ENCODE measurements around the gene PDLIM5. TPM values are rescaled to one million over a fixed set of nuclear protein-coding genes. Genes with fewer than 3 reads are reported as not detected.

Gene PDLIM5
- total RNA-seq, 8 experiments from 2014 or later, result 11.9 to 71.2 (median 30.5) TPM

GRCh38 chr4:94590493-94590892 lies 138.8 kb downstream of the PDLIM5 start:
- Histone ChIP-seq H3K4me3 (no peak overlapping the region), H3K4me1 (replicated peaks in 1 of 2) (no peaks in the 10 kb centered on the region), H3K27ac (no peak overlapping the region)
- in situ Hi-C loops (cut with MboI; ENCODE audit: low pct_unique_long_range_greater_than_20kb in 2 of 9, low sequenced_read_pairs in 9 of 9, unreplicated experiment in 9 of 9), result loop anchor here in 5 of 9 experiments (25.0 kb wide), 3 partner anchors 153 to 278 kb away; no protein-coding TSS in a partner anchor
- WGBS, 10 experiments, result 50 to 100% (median 83%) methylated on average over 1 to 2 of the region's 2 CpGs; no CpG with 5 or more reads in 2 of the 10 experiments
- no peak for ATAC-seq (replicated peaks in 6 of 8)

GRCh38 chr4:94591289-94591688 lies 139.5 kb downstream of the PDLIM5 start:
- Histone ChIP-seq H3K4me1 (replicated peaks in 1 of 2) (no peaks in the 10 kb centered on the region), H3K4me3 (no peak overlapping the region), H3K27ac (no peak overlapping the region)
- in situ Hi-C loops (cut with MboI; ENCODE audit: low pct_unique_long_range_greater_than_20kb in 2 of 9, low sequenced_read_pairs in 9 of 9, unreplicated experiment in 9 of 9), result loop anchor here in 5 of 9 experiments (25.0 kb wide), 3 partner anchors 154 to 279 kb away; no protein-coding TSS in a partner anchor
- no peak for ATAC-seq (replicated peaks in 6 of 8)
- WGBS, 10 experiments, result 100% methylated on average over 2 of the region's 2 CpGs; no CpG with 5 or more reads in 8 of the 10 experiments

GRCh38 chr4:94595013-94595412 lies 143.3 kb downstream of the PDLIM5 start:
- no peak for ATAC-seq (replicated peaks in 6 of 8)
- no peak overlapping the region for H3K4me3 ChIP-seq
- 0 to 40% (median 33%) methylated on average over 1 of the region's 1 CpG; no CpG with 5 or more reads in 7 of the 10 experiments for WGBS, 10 experiments
- no peaks in the 10 kb centered on the region for H3K4me1 ChIP-seq (replicated peaks in 1 of 2)
- H3K27ac ChIP-seq, result no peak overlapping the region
- in situ Hi-C loops (cut with MboI; ENCODE audit: low pct_unique_long_range_greater_than_20kb in 2 of 9, low sequenced_read_pairs in 9 of 9, unreplicated experiment in 9 of 9), result loop anchor here in 5 of 9 experiments (25.0 kb wide), 3 partner anchors 158 to 283 kb away; no protein-coding TSS in a partner anchor

- no peaks in the 10 kb centered on the region for H3K4me1 ChIP-seq (replicated peaks in 1 of 2)
- in situ Hi-C loops (cut with MboI; ENCODE audit: low pct_unique_long_range_greater_than_20kb in 2 of 9, low sequenced_read_pairs in 9 of 9, unreplicated experiment in 9 of 9), result loop anchor here in 5 of 9 experiments (25.0 kb wide), 3 partner anchors 159 to 284 kb away; no protein-coding TSS in a partner anchor
- no peak overlapping the region for H3K27ac ChIP-seq
- WGBS, 10 experiments, result 14 to 90% (median 49%) methylated on average over 2 to 5 of the region's 5 CpGs
- ATAC-seq (replicated peaks in 6 of 8), result peak in 3 of 8 experiments; percentile 49 to 59 (median 53)
- H3K4me3 ChIP-seq, result no peak overlapping the region
Measured at GRCh38 chr4:94595880-94596483, 144.2 kb downstream of the PDLIM5 start.

GRCh38 chr4:94598758-94599157 lies 147.0 kb downstream of the PDLIM5 start:
- ATAC-seq (replicated peaks in 6 of 8), result no peak
- no peaks in the 10 kb centered on the region for H3K4me1 ChIP-seq (replicated peaks in 1 of 2)
- H3K4me3 ChIP-seq, result no peak overlapping the region
- in situ Hi-C loops (cut with MboI; ENCODE audit: low pct_unique_long_range_greater_than_20kb in 2 of 9, low sequenced_read_pairs in 9 of 9, unreplicated experiment in 9 of 9), result loop anchor here in 5 of 9 experiments (25.0 kb wide), 3 partner anchors 161 to 286 kb away; no protein-coding TSS in a partner anchor
- H3K27ac ChIP-seq, result no peak overlapping the region
- 86 to 100% (median 100%) methylated on average over 1 of the region's 1 CpG; no CpG with 5 or more reads in 1 of the 10 experiments for WGBS, 10 experiments

- in situ Hi-C loops (cut with MboI; ENCODE audit: low pct_unique_long_range_greater_than_20kb in 2 of 9, low sequenced_read_pairs in 9 of 9, unreplicated experiment in 9 of 9), result loop anchor here in 3 of 9 experiments (25.0 kb wide), 1 partner anchor 509 kb away; no protein-coding TSS in a partner anchor
- no peaks in the 10 kb centered on the region for H3K4me1 ChIP-seq (replicated peaks in 1 of 2)
Measured at GRCh38 chr4:94603170-94603747, 151.5 kb downstream of the PDLIM5 start.

GRCh38 chr4:94605241-94605805 lies 153.6 kb downstream of the PDLIM5 start:
- in situ Hi-C loops (cut with MboI; ENCODE audit: low pct_unique_long_range_greater_than_20kb in 2 of 9, low sequenced_read_pairs in 9 of 9, unreplicated experiment in 9 of 9), result loop anchor here in 3 of 9 experiments (25.0 kb wide), 1 partner anchor 507 kb away; no protein-coding TSS in a partner anchor
- 49 to 100% (median 94%) methylated on average over 2 to 3 of the region's 3 CpGs for WGBS, 10 experiments
- no peaks in the 10 kb centered on the region for H3K4me1 ChIP-seq (replicated peaks in 1 of 2)
- no peak overlapping the region for H3K4me3 ChIP-seq
- no peak for ATAC-seq (replicated peaks in 6 of 8)
- no peak overlapping the region for H3K27ac ChIP-seq

More at GRCh38 chr4:94603170-94603747, 151.5 kb downstream of the PDLIM5 start:
- WGBS, 10 experiments, result 60 to 100% (median 93%) methylated on average over 1 to 9 of the region's 10 CpGs
- no peak overlapping the region for H3K27ac ChIP-seq
- no peak overlapping the region for H3K4me3 ChIP-seq
- ATAC-seq (replicated peaks in 6 of 8), result peak in 2 of 8 experiments; percentile 33 to 50

- no peaks in the 10 kb centered on the region for H3K4me1 ChIP-seq (replicated peaks in 1 of 2)
- in situ Hi-C loops (cut with MboI; ENCODE audit: low pct_unique_long_range_greater_than_20kb in 2 of 9, low sequenced_read_pairs in 9 of 9, unreplicated experiment in 9 of 9), result loop anchor here in 3 of 9 experiments (25.0 kb wide), 1 partner anchor 502 kb away; no protein-coding TSS in a partner anchor
- H3K4me3 ChIP-seq, result no peak overlapping the region
- 80 to 100% (median 96%) methylated on average over 1 to 6 of the region's 6 CpGs; no CpG with 5 or more reads in 1 of the 10 experiments for WGBS, 10 experiments
- ATAC-seq (replicated peaks in 6 of 8), result no peak
- H3K27ac ChIP-seq, result no peak overlapping the region
Measured at GRCh38 chr4:94610145-94610544, 158.4 kb downstream of the PDLIM5 start.

GRCh38 chr4:94613248-94613647 lies 161.5 kb downstream of the PDLIM5 start:
- no peak for ATAC-seq (replicated peaks in 6 of 8)
- in situ Hi-C loops (cut with MboI; ENCODE audit: low pct_unique_long_range_greater_than_20kb in 2 of 9, low sequenced_read_pairs in 9 of 9, unreplicated experiment in 9 of 9), result loop anchor here in 3 of 9 experiments (25.0 kb wide), 1 partner anchor 499 kb away; no protein-coding TSS in a partner anchor
- Histone ChIP-seq H3K4me3 (no peak overlapping the region), H3K4me1 (replicated peaks in 1 of 2) (no peaks in the 10 kb centered on the region), H3K27ac (no peak overlapping the region)
- 20 to 100% (median 79%) methylated on average over 1 of the region's 1 CpG; no CpG with 5 or more reads in 3 of the 10 experiments for WGBS, 10 experiments

- in situ Hi-C loops (cut with MboI; ENCODE audit: low pct_unique_long_range_greater_than_20kb in 2 of 9, low sequenced_read_pairs in 9 of 9, unreplicated experiment in 9 of 9), result loop anchor here in 3 of 9 experiments (25.0 kb wide), 1 partner anchor 497 kb away; no protein-coding TSS in a partner anchor
- ATAC-seq (replicated peaks in 6 of 8), result peak in 2 of 8 experiments; percentile 39 to 42
- WGBS, 10 experiments, result 80 to 100% (median 92%) methylated on average over 1 to 4 of the region's 4 CpGs; no CpG with 5 or more reads in 2 of the 10 experiments
- Histone ChIP-seq H3K27ac (no peak overlapping the region), H3K4me1 (replicated peaks in 1 of 2) (no peaks in the 10 kb centered on the region), H3K4me3 (no peak overlapping the region)
Measured at GRCh38 chr4:94615451-94615850, 163.7 kb downstream of the PDLIM5 start.

GRCh38 chr4:94621491-94622080 lies 169.8 kb downstream of the PDLIM5 start:
- Histone ChIP-seq H3K27ac (no peak overlapping the region), H3K4me3 (no peak overlapping the region), H3K4me1 (replicated peaks in 1 of 2) (no peaks in the 10 kb centered on the region)
- peak in 1 of 8 experiments; percentile 41 for ATAC-seq (replicated peaks in 6 of 8)
- in situ Hi-C loops (cut with MboI; ENCODE audit: low pct_unique_long_range_greater_than_20kb in 2 of 9, low sequenced_read_pairs in 9 of 9, unreplicated experiment in 9 of 9), result loop anchor here in 4 of 9 experiments (10.0 to 25.0 kb wide), 2 partner anchors 483 to 491 kb away; no protein-coding TSS in a partner anchor
- WGBS, 10 experiments, result 6 to 24% (median 15%) methylated on average over 4 to 6 of the region's 6 CpGs

- Histone ChIP-seq H3K27ac (no peak overlapping the region), H3K4me1 (replicated peaks in 1 of 2) (no peaks in the 10 kb centered on the region), H3K4me3 (no peak overlapping the region)
- 33 to 83% (median 69%) methylated on average over 1 to 3 of the region's 3 CpGs for WGBS, 10 experiments
- ATAC-seq (replicated peaks in 6 of 8), result no peak
- in situ Hi-C loops (cut with MboI; ENCODE audit: low pct_unique_long_range_greater_than_20kb in 2 of 9, low sequenced_read_pairs in 9 of 9, unreplicated experiment in 9 of 9), result loop anchor here in 4 of 9 experiments (10.0 to 25.0 kb wide), 2 partner anchors 481 to 489 kb away; no protein-coding TSS in a partner anchor
Measured at GRCh38 chr4:94623126-94623911, 171.6 kb downstream of the PDLIM5 start.
